Thyroid gland (tissue), 4 donors: Measurements from ENCODE around the gene MORF4L2.

Source experiments
- POLR2A ChIP-seq, 2 donors: fragments of 450-650 bp; IDR thresholded peaks; one replicate each; pipeline ENCODE4 v1.6.1; 2017; ENCODE audit warnings: antibody characterized with exemption in 2 of 2, mild to moderate bottlenecking in 2 of 2, moderate library complexity in 1 of 2
- TF ChIP-seq, protein P1 (sequence below), 6 experiments: fragments of 200-600 bp in 3 of 6; fragments of 450-650 bp in 3 of 6; sonication (generic) in 3 of 6; IDR thresholded peaks; one replicate each; pipeline ENCODE4 v1.5.1; 2016 to 2019; ENCODE audit warnings: antibody characterized with exemption in 6 of 6, mild to moderate bottlenecking in 2 of 6, inconsistent platforms in 1 of 6, moderate library complexity in 1 of 6

DNA sequence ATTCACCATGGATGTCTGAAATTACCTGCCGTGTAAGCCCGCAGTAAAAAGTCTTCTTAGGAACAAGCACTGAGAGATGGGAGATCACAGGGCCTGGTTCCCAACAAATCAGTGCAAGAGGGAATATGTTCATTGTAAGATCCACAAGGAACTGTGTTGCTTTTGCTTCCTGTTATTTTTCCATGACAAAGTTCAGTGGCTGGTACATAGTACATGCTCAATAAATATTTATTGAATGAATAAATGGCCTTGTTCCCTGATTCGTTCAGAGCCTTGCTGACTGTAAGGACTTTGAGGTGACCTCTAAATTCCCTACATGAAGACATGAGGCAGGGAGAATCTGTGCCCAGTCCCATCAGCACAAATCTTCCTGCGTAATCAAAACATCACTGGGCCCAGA is 31.6 kb upstream of the MORF4L2 start:
- TF ChIP-seq, protein P1, sequence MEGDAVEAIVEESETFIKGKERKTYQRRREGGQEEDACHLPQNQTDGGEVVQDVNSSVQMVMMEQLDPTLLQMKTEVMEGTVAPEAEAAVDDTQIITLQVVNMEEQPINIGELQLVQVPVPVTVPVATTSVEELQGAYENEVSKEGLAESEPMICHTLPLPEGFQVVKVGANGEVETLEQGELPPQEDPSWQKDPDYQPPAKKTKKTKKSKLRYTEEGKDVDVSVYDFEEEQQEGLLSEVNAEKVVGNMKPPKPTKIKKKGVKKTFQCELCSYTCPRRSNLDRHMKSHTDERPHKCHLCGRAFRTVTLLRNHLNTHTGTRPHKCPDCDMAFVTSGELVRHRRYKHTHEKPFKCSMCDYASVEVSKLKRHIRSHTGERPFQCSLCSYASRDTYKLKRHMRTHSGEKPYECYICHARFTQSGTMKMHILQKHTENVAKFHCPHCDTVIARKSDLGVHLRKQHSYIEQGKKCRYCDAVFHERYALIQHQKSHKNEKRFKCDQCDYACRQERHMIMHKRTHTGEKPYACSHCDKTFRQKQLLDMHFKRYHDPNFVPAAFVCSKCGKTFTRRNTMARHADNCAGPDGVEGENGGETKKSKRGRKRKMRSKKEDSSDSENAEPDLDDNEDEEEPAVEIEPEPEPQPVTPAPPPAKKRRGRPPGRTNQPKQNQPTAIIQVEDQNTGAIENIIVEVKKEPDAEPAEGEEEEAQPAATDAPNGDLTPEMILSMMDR (IDR thresholded peaks at IDR 0.05): no peak
- TF ChIP-seq POLR2A (IDR thresholded peaks at IDR 0.05): no peak
